WTC11 (cell line): ENCODE measurements around the gene MIER3. TPM values are rescaled to one million over a fixed set of nuclear protein-coding genes. Genes with fewer than 3 reads are reported as not detected.

Experiments used
- ATAC-seq: fragments of 200-7000 bp; cut with Tn5 transposase; 2 replicates; pipeline ENCODE4 v1.10.0; 2021; ENCODE audit warnings: mild to moderate bottlenecking, moderate library complexity
- CTCF ChIA-PET: fragments of 300-600 bp; sonication (Branson Sonifier 250); formaldehyde crosslinking; loops from one replicate; lab custom pipeline; 2021; ENCODE audit warnings: antibody characterized with exemption; lab: Charles Lee
- POLR2A ChIA-PET: fragments of 350-600 bp; sonication (Branson Sonifier 250); formaldehyde crosslinking; loops from one replicate; lab custom pipeline; 2021; ENCODE audit warnings: antibody characterized with exemption; lab: Charles Lee
- DNase-seq: peaks from one replicate; pipeline ENCODE4 v3.0.0; 2021; ENCODE audit warnings: low spot score
- H3K27ac Mint-ChIP-seq: 2 replicates; pipeline ENCODE4 v1.8.0; 2021; ENCODE audit warnings: mixed read lengths
- H3K27me3 Mint-ChIP-seq: 2 replicates; pipeline ENCODE4 v1.8.0; 2021; ENCODE audit warnings: low read depth, mild to moderate bottlenecking, moderate library complexity, mixed read lengths
- H3K36me3 Mint-ChIP-seq: 2 replicates; pipeline ENCODE4 v1.8.0; 2021; ENCODE audit warnings: mixed read lengths
- H3K4me1 Mint-ChIP-seq: 2 replicates; pipeline ENCODE4 v1.8.0; 2022; ENCODE audit warnings: mixed read lengths
- H3K4me3 Mint-ChIP-seq: 2 replicates; pipeline ENCODE4 v1.8.0; 2021; ENCODE audit warnings: mild to moderate bottlenecking, moderate library complexity, mixed read lengths
- H3K9me3 Mint-ChIP-seq: 2 replicates; pipeline ENCODE4 v1.8.0; 2021; ENCODE audit warnings: mixed read lengths
- ARID4B ChIP-seq: sonication (generic); formaldehyde crosslinking; IDR thresholded peaks from 2 replicates; pipeline ENCODE4 v1.8.0; 2023; ENCODE audit warnings: missing genetic modification reagents, mild to moderate bottlenecking, borderline replicate concordance
- EMX1 ChIP-seq: fragments of 250-450 bp; sonication (Bioruptor Pico); IDR thresholded peaks from 2 replicates; pipeline ENCODE4 v1.8.0; 2021; ENCODE audit warnings: mild to moderate bottlenecking
- ETV6 ChIP-seq: sonication (generic); formaldehyde crosslinking; IDR thresholded peaks from 2 replicates; pipeline ENCODE4 v1.8.1; 2022; ENCODE audit warnings: mild to moderate bottlenecking, missing genetic modification reagents
- FOXP1 ChIP-seq: sonication (generic); formaldehyde crosslinking; IDR thresholded peaks from 2 replicates; pipeline ENCODE4 v1.8.0; 2022; ENCODE audit warnings: missing genetic modification reagents, mild to moderate bottlenecking, moderate library complexity, borderline replicate concordance
- FOXP4 ChIP-seq: sonication (generic); formaldehyde crosslinking; IDR thresholded peaks from 2 replicates; pipeline ENCODE4 v1.8.0; 2022; ENCODE audit warnings: mild to moderate bottlenecking, missing genetic modification reagents
- GABPB1 ChIP-seq: sonication (generic); formaldehyde crosslinking; IDR thresholded peaks from 2 replicates; pipeline ENCODE4 v1.8.1; 2023; ENCODE audit warnings: mild to moderate bottlenecking, missing genetic modification reagents
- MAX ChIP-seq: sonication (generic); formaldehyde crosslinking; IDR thresholded peaks from 2 replicates; pipeline ENCODE4 v1.8.0; 2022; ENCODE audit warnings: mild to moderate bottlenecking, missing genetic modification reagents
- MXD4 ChIP-seq: fragments of 250-450 bp; sonication (Bioruptor Pico); IDR thresholded peaks from 2 replicates; pipeline ENCODE4 v1.8.0; 2021; ENCODE audit warnings: mild to moderate bottlenecking, moderate library complexity, borderline replicate concordance
- MYBL2 ChIP-seq: sonication (generic); formaldehyde crosslinking; IDR thresholded peaks from 2 replicates; pipeline ENCODE4 v1.8.1; 2023; ENCODE audit warnings: mild to moderate bottlenecking, moderate library complexity, missing genetic modification reagents
- PREB ChIP-seq: sonication (generic); formaldehyde crosslinking; IDR thresholded peaks from 2 replicates; pipeline ENCODE4 v1.8.1; 2022; ENCODE audit warnings: mild to moderate bottlenecking, missing genetic modification reagents, moderate library complexity, borderline replicate concordance
- PRRX2 ChIP-seq: fragments of 250-450 bp; sonication (Bioruptor Pico); IDR thresholded peaks from 2 replicates; pipeline ENCODE4 v1.8.0; 2021; ENCODE audit warnings: mild to moderate bottlenecking
- RORB ChIP-seq: fragments of 250-450 bp; sonication (Bioruptor Pico); IDR thresholded peaks from 2 replicates; pipeline ENCODE4 v1.9.0; 2021; ENCODE audit warnings: mild to moderate bottlenecking
- SP1 ChIP-seq: sonication (generic); formaldehyde crosslinking; conservative IDR thresholded peaks from 2 replicates; pipeline ENCODE4 v1.8.1; 2022; ENCODE audit warnings: missing genetic modification reagents
- TCF7 ChIP-seq: sonication (generic); formaldehyde crosslinking; IDR thresholded peaks from 2 replicates; pipeline ENCODE4 v1.8.0; 2022; ENCODE audit warnings: mild to moderate bottlenecking, low read depth, missing genetic modification reagents, moderate library complexity
- TEAD1 ChIP-seq: sonication (generic); formaldehyde crosslinking; IDR thresholded peaks from 2 replicates; pipeline ENCODE4 v1.8.0; 2022; ENCODE audit warnings: mild to moderate bottlenecking, missing genetic modification reagents
- TP53 ChIP-seq: sonication (generic); formaldehyde crosslinking; IDR thresholded peaks from 2 replicates; pipeline ENCODE4 v1.8.1; 2023; ENCODE audit warnings: mild to moderate bottlenecking, missing genetic modification reagents
- USF2 ChIP-seq: sonication (generic); formaldehyde crosslinking; IDR thresholded peaks from 2 replicates; pipeline ENCODE4 v1.8.1; 2023; ENCODE audit warnings: mild to moderate bottlenecking, missing genetic modification reagents, moderate library complexity
- ZMAT4 ChIP-seq: fragments of 250-450 bp; sonication (Bioruptor Pico); IDR thresholded peaks from 2 replicates; pipeline ENCODE4 v1.9.0; 2021; ENCODE audit warnings: mild to moderate bottlenecking
- ZNF317 ChIP-seq: sonication (generic); formaldehyde crosslinking; IDR thresholded peaks from 2 replicates; pipeline ENCODE4 v1.8.1; 2023; ENCODE audit warnings: low read depth, mild to moderate bottlenecking, moderate library complexity, missing genetic modification reagents, borderline replicate concordance
- total RNA-seq: library from RNA; stranded (reverse); gene quantifications from 3 replicates; pipeline ENCODE4 v1.2.3, GENCODE V29; 2021

Gene MIER3
- total RNA-seq, 1 experiment from 2014 or later: 27.8 TPM

- Mint-ChIP-seq H3K9me3 (peaks cover 13% of the 10 kb centered on the region), H3K4me3 (no peak overlapping the region), H3K36me3 (no peaks in the 10 kb centered on the region), H3K27me3 (no peaks in the 10 kb centered on the region), H3K4me1 (no peaks in the 10 kb centered on the region), H3K27ac (no peak overlapping the region)
- TF ChIP-seq ETV6: no peak
- TF ChIP-seq SP1 (CRISPR knock-in tag): no peak
- TF ChIP-seq MXD4 (CRISPR knock-in tag): no peak
- TF ChIP-seq FOXP1: no peak
- no peak for TF ChIP-seq RORB (CRISPR knock-in tag)
- no peak for TF ChIP-seq GABPB1
- TF ChIP-seq PREB (CRISPR knock-in tag): no peak
- TF ChIP-seq ARID4B: no peak
- no peak for TF ChIP-seq PRRX2
- no peak for TF ChIP-seq ZNF317 (CRISPR knock-in tag)
- TF ChIP-seq EMX1 (CRISPR knock-in tag): no peak
- no peak for DNase-seq
- ChIA-PET CTCF (interaction anchor here (1.0 to 2.0 kb wide), 8 partner anchors 9 to 630 kb away, joined by 3 to 15 read pairs (median 4); partner anchors contain the start of gene SETD9), POLR2A (no interaction called here)
- no peak for ATAC-seq
Observed at GRCh38 chr5:56900395-56900794, 51.5 kb downstream of the MIER3 start.

- Mint-ChIP-seq H3K27me3 (no peaks in the 10 kb centered on the region), H3K4me3 (no peak overlapping the region), H3K4me1 (no peaks in the 10 kb centered on the region), H3K9me3 (no peaks in the 10 kb centered on the region), H3K36me3 (peaks cover 10% of the 10 kb centered on the region), H3K27ac (no peak overlapping the region)
- ChIA-PET CTCF (interaction anchor here (1.5 kb wide), 1 partner anchor 11 kb away, joined by 4 read pairs; the partner anchor contains the start of gene SETD9), POLR2A (no interaction called here)
- DNase-seq (no peak), ATAC-seq (no peak)
- TF ChIP-seq ZMAT4 (CRISPR knock-in tag) (no peak), TCF7 (CRISPR knock-in tag) (no peak)
Observed at GRCh38 chr5:56898213-56898612, 53.7 kb downstream of the MIER3 start.

- CTCF ChIA-PET: no interaction called here
- TF ChIP-seq USF2 (CRISPR knock-in tag) (no peak), MAX (CRISPR knock-in tag) (no peak), TEAD1 (CRISPR knock-in tag) (no peak), TP53 (CRISPR knock-in tag) (no peak), MYBL2 (no peak), FOXP4 (CRISPR knock-in tag) (no peak)
Observed at GRCh38 chr5:56896763-56897162, 55.2 kb downstream of the MIER3 start.

More at GRCh38 chr5:56896763-56897162, 55.2 kb downstream of the MIER3 start:
- ATAC-seq: no peak
- Mint-ChIP-seq H3K4me1 (no peaks in the 10 kb centered on the region), H3K9me3 (no peaks in the 10 kb centered on the region), H3K27ac (no peak overlapping the region), H3K36me3 (peaks cover 19% of the 10 kb centered on the region), H3K4me3 (no peak overlapping the region), H3K27me3 (no peaks in the 10 kb centered on the region)
- POLR2A ChIA-PET: no interaction called here
- DNase-seq: no peak
